Progenitor cell of endocrine pancreas (in vitro differentiated cells): Measurements from ENCODE around the gene TERF2IP. TPM values are rescaled to one million over a fixed set of nuclear protein-coding genes. Genes with fewer than 3 reads are reported as not detected.

ENCODE experiments used
- DNase-seq: peaks from one replicate; pipeline ENCODE4 v3.0.0; 2021; ENCODE audit warnings: low spot score; ENCODE audit not compliant: unreplicated experiment
- H3K27ac Mint-ChIP-seq: 2 replicates; pipeline ENCODE4 v1.8.0; 2021; ENCODE audit warnings: mild to moderate bottlenecking, moderate library complexity, mixed read lengths
- H3K27me3 Mint-ChIP-seq: 2 replicates; pipeline ENCODE4 v1.8.0; 2021; ENCODE audit warnings: mixed read lengths
- H3K36me3 Mint-ChIP-seq: 2 replicates; pipeline ENCODE4 v1.8.0; 2022; ENCODE audit warnings: mixed read lengths; ENCODE audit not compliant: insufficient read depth
- H3K4me1 Mint-ChIP-seq: 2 replicates; pipeline ENCODE4 v1.8.0; 2021; ENCODE audit warnings: low read depth, mixed read lengths
- H3K4me3 Mint-ChIP-seq: 2 replicates; pipeline ENCODE4 v1.8.0; 2021; ENCODE audit warnings: low read depth, mild to moderate bottlenecking, moderate library complexity, mixed read lengths
- H3K9me3 Mint-ChIP-seq: 2 replicates; pipeline ENCODE4 v1.8.0; 2021; ENCODE audit warnings: low read depth, mixed read lengths
- long read RNA-seq: library from polyadenylated mRNA; unstranded; transcript quantifications from one replicate; pipeline ENCODE4 v2.0.0, GENCODE V29; 2020
- total RNA-seq: library from RNA; stranded (reverse); gene quantifications from 2 replicates; pipeline ENCODE4 v1.2.1, GENCODE V29; 2021
- TF ChIP-seq, protein P1 (sequence below): fragments of 200-600 bp; sonication (generic); IDR thresholded peaks from one replicate; pipeline ENCODE4 v1.5.0; 2021; ENCODE audit warnings: antibody characterized with exemption, mild to moderate bottlenecking; ENCODE audit not compliant: unreplicated experiment

Gene TERF2IP, protein sequence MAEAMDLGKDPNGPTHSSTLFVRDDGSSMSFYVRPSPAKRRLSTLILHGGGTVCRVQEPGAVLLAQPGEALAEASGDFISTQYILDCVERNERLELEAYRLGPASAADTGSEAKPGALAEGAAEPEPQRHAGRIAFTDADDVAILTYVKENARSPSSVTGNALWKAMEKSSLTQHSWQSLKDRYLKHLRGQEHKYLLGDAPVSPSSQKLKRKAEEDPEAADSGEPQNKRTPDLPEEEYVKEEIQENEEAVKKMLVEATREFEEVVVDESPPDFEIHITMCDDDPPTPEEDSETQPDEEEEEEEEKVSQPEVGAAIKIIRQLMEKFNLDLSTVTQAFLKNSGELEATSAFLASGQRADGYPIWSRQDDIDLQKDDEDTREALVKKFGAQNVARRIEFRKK
- 42.1 and 43.0 TPM in 2 replicates for total RNA-seq
- long read RNA-seq, partial matches to known transcripts, result 0 of 5 reads
- long read RNA-seq, other reads (novel, unspliced or antisense), result 2 of 5 reads

DNA sequence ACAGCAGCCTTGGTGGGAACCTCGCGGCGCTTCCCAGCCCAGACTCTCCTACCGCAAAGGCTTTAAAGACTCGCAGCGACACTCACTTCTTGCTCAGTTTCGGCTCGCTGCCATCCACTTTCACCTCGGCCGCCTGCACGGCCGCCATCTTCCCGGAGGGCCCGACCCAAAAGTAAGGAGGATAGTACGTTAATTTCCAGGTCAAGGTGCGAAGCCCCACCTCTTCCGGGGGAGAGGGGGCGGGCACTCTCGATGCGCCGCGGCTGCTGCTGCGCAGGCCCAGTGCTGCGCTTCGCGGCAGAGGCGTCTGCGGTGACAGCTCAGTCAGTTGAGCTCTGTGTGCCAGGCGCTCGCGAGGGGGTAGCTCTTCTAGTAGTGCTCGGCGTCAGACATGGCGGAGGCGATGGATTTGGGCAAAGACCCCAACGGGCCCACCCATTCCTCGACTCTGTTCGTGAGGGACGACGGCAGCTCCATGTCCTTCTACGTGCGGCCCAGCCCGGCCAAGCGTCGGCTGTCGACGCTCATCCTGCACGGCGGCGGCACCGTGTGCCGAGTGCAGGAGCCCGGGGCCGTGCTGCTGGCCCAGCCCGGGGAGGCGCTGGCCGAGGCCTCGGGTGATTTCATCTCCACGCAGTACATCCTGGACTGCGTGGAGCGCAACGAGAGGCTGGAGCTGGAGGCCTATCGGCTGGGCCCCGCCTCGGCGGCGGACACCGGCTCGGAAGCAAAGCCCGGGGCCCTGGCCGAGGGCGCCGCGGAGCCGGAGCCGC is at the start of gene TERF2IP, which contains the start of gene KARS1:
TSS of gene TERF2IP (plus strand) at position 282 of the 773 bp plus-strand sequence. CDS start at position 392, 110 bp downstream.
TSS of gene KARS1 (minus strand) at position 174 of the 773 bp plus-strand sequence. CDS start at position 148, 26 bp downstream.
- DNase-seq, result peak; percentile 81
- peaks cover 33% of the 10 kb centered on the region for H3K4me1 Mint-ChIP-seq
- no peaks in the 10 kb centered on the region for H3K9me3 Mint-ChIP-seq
- peaks cover 13% of the 10 kb centered on the region for H3K36me3 Mint-ChIP-seq
- TF ChIP-seq, protein P1, sequence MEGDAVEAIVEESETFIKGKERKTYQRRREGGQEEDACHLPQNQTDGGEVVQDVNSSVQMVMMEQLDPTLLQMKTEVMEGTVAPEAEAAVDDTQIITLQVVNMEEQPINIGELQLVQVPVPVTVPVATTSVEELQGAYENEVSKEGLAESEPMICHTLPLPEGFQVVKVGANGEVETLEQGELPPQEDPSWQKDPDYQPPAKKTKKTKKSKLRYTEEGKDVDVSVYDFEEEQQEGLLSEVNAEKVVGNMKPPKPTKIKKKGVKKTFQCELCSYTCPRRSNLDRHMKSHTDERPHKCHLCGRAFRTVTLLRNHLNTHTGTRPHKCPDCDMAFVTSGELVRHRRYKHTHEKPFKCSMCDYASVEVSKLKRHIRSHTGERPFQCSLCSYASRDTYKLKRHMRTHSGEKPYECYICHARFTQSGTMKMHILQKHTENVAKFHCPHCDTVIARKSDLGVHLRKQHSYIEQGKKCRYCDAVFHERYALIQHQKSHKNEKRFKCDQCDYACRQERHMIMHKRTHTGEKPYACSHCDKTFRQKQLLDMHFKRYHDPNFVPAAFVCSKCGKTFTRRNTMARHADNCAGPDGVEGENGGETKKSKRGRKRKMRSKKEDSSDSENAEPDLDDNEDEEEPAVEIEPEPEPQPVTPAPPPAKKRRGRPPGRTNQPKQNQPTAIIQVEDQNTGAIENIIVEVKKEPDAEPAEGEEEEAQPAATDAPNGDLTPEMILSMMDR, result no peak
- peak within 1 kb of the TSS; percentile 99 for H3K27ac Mint-ChIP-seq
- H3K4me3 Mint-ChIP-seq, result peak within 1 kb of the TSS; percentile 99
- H3K27me3 Mint-ChIP-seq, result no peaks in the 10 kb centered on the region

DNA sequence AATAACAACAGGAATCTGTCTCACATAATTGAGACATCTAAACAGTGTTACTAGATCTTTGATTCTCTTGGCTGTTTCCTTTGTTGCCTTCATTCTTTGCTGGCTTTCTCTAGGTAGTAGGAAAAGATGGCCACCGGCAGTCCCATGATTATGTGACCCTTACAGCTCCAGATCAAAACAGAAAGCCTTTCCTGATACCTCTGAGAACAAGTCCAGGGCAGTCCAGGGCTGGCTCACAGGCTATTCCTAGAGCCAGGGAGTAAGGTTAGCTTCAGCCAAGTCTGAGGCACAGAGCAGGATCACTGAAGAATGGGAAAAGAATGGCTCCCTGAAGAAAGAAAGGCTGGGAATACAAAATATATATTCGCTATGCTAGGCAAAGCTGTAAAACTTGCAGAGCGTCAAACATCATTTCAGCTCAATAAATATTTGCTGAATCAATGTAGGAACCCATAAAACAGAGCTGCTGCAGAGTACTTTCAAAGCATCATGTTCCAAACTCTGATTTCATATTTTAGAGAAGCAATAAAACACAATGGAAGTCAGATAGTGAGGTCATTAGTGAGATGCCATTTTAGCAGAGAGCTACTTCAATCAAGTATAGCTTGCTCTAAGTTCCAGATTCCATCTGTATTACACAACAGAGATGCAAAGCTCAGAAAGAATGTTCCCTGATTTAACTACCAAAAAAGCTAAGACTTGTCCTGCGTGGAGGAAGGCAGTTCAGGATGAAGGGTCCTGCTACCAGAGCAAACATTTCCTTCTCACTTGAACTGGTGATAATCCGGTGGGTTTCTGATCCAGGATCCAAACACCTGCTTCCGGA is 47.9 kb upstream of the TERF2IP start:
- Mint-ChIP-seq H3K27me3 (no peaks in the 10 kb centered on the region), H3K4me3 (no peak overlapping the region), H3K27ac (peak overlapping the region; percentile 92), H3K9me3 (peaks cover 3% of the 10 kb centered on the region), H3K4me1 (no peaks in the 10 kb centered on the region), H3K36me3 (peaks cover 41% of the 10 kb centered on the region)
- DNase-seq, result no peak
- TF ChIP-seq, protein P1, result no peak

DNA sequence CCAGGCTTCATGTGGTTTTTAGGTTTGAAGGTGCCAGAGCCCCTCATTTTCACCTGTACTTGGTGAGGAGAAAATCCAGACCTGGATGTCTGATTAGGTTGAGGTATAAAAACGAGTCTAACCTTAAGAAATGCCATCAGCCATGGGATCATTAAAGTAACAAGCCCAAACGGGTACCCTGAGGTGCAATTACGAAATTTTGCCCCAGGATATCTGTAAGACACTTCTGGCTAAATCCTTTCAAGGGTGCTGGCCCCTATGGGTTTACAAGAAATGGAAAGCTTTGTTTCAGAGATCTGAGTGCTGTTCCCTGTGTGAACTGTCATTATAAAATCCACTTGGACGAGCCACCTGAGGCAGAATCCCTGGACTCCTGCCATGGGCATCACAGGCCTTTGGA is 44.3 kb upstream of the TERF2IP start:
- DNase-seq, result no peak
- Mint-ChIP-seq H3K4me1 (no peaks in the 10 kb centered on the region), H3K9me3 (no peaks in the 10 kb centered on the region), H3K36me3 (peaks cover 34% of the 10 kb centered on the region), H3K4me3 (no peak overlapping the region), H3K27ac (no peak overlapping the region), H3K27me3 (no peaks in the 10 kb centered on the region)
- TF ChIP-seq, protein P1, result no peak

DNA sequence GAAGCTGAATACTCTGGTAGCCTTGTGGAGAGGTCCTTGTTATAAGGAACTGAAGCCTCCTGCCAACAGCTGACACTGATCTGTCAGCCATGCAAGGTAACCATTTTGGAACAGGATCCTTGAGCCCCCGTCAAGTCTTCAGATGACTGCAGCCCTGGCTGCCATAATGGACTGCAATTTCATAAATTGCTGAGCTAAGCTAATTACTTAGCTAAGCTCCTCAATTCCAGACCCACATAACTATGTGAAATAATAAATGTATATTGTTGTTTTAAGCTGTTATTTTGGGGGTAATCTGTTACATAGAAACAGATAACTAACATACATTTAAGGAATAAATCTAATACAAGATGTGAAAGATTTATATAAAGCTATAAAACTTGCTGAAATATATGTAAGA is 41.1 kb upstream of the TERF2IP start:
- DNase-seq, result no peak
- Mint-ChIP-seq H3K36me3 (peaks cover 27% of the 10 kb centered on the region), H3K9me3 (no peaks in the 10 kb centered on the region), H3K27ac (no peak overlapping the region), H3K4me3 (no peak overlapping the region), H3K27me3 (no peaks in the 10 kb centered on the region), H3K4me1 (no peaks in the 10 kb centered on the region)
- TF ChIP-seq, protein P1, result no peak
